GM10248 (cell line): ENCODE data around the gene B3GALT5.
"Not testable (repeated sequence)": the region's sequence is repeated elsewhere in the genome, so short reads cannot be mapped to it uniquely, and the experiment has no call there.

Experiments
- CTCF ChIA-PET: fragments of 300-600 bp; sonication (Branson Sonifier 250); formaldehyde crosslinking; extraction: SDS; loops from one replicate; lab custom pipeline; 2021; ENCODE audit warnings: antibody characterized with exemption; lab: Yijun Ruan, JAX
- POLR2A ChIA-PET: fragments of 350-650 bp; sonication (Branson Sonifier 250); formaldehyde crosslinking; extraction: SDS; loops from one replicate; lab custom pipeline; 2020; ENCODE audit warnings: antibody characterized with exemption; lab: Yijun Ruan, JAX
- DNase-seq: peaks from one replicate; pipeline ENCODE4 v3.0.0; 2012; ENCODE audit errors: extremely low spot score
- CTCF ChIP-seq: IDR thresholded peaks from 2 replicates; pipeline ENCODE4 v1.5.1; 2012; ENCODE audit warnings: mild to moderate bottlenecking, low read depth; ENCODE audit errors: extremely low read depth, missing control alignments, control extremely low read depth

B3GALT5 gene

GRCh38 chr21:39576518-39577128 lies 36.1 kb upstream of the B3GALT5 start:
- CTCF ChIA-PET = interaction anchor here (1.3 kb wide), 1 partner anchor 58 kb away, joined by 3 read pairs; no protein-coding TSS in a partner anchor
- POLR2A ChIA-PET = no interaction called here
- no peak for TF ChIP-seq CTCF
- DNase-seq = no peak

GRCh38 chr21:39579734-39580332 lies 32.9 kb upstream of the B3GALT5 start:
- CTCF ChIA-PET = no interaction called here
- POLR2A ChIA-PET = no interaction called here
- DNase-seq = no peak
- no peak for TF ChIP-seq CTCF

- ChIA-PET CTCF (no interaction called here), POLR2A (no interaction called here)
- DNase-seq = no peak
- no peak for TF ChIP-seq CTCF
Measured at GRCh38 chr21:39580744-39581143, 32.0 kb upstream of the B3GALT5 start.

GRCh38 chr21:39581414-39581813 lies 31.3 kb upstream of the B3GALT5 start:
- TF ChIP-seq CTCF = no peak
- no peak for DNase-seq
- ChIA-PET CTCF (no interaction called here), POLR2A (no interaction called here)

GRCh38 chr21:39582749-39583148 lies 30.0 kb upstream of the B3GALT5 start:
- no peak for TF ChIP-seq CTCF
- CTCF ChIA-PET = no interaction called here
- DNase-seq = no peak
- POLR2A ChIA-PET = no interaction called here

- POLR2A ChIA-PET, DNase-seq, CTCF ChIA-PET: not testable (repeated sequence)
Measured at GRCh38 chr21:39583586-39583985, 29.2 kb upstream of the B3GALT5 start.

- CTCF ChIA-PET = no interaction called here
- DNase-seq = no peak
- POLR2A ChIA-PET = no interaction called here
- no peak for TF ChIP-seq CTCF
Measured at GRCh38 chr21:39587376-39587775, 25.4 kb upstream of the B3GALT5 start.
